ENCODE results near the gene SLC19A1.

Gene SLC19A1

GRCh38 chr21:45472445-45473365 lies 69.5 kb downstream of the SLC19A1 start:
- no peak overlapping the region for H3K4me3 ChIP-seq (ENCODE audit: control insufficient read depth, low read depth, low read length)
- TF ChIP-seq CTCF (IDR thresholded peaks at IDR 0.05; ENCODE audit: control insufficient read depth, insufficient read depth, low read depth, low read length, missing control alignments), result no peak
- DNase-seq (ENCODE audit: low read depth), result no peak

GRCh38 chr21:45471525-45472221 lies 70.6 kb downstream of the SLC19A1 start:
- DNase-seq (ENCODE audit: low read depth), result no peak
- peak overlapping the region; percentile 9 for H3K4me3 ChIP-seq (ENCODE audit: control insufficient read depth, low read depth, low read length)
- no peak for TF ChIP-seq CTCF (IDR thresholded peaks at IDR 0.05; ENCODE audit: control insufficient read depth, insufficient read depth, low read depth, low read length, missing control alignments)

DNA sequence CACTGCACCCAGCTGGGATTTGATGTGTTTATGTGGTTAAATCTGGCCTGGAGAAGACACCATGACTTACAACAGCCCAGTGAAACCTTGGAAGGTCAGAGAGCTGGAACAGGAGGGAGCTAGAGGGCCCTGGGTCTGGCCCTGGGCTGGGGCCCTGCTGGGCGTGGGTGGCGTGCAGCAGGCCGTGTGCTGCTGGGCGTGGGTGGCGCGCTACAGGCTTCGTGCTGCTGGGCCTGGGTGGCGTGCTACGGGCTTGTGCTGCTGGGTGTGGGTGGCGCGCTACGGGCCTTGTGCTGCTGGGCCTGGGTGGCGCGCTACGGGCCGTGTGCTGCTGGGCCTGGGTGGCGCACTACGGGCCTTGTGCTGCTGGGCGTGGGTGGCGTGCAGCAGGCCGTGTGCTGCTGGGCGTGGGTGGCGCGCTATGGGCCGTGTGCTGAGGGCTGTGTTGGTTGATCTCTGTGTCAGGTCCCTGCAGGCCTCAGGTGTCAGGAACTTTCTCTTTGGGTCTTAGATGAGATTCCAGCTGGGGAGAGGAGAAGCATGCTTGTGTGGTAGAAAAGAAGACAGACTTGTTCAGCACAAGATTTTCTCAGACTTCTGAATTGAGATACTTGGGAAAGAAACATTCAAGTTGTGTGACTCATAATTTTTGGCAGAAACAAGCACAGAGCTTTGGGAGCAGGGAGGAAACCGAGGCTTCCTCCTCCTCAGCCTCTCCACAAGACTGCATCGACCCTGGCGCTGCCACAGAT lies 71.3 kb downstream of the SLC19A1 start:
- peak overlapping the region; percentile 9 for H3K4me3 ChIP-seq (ENCODE audit: control insufficient read depth, low read depth, low read length)
- TF ChIP-seq CTCF (IDR thresholded peaks at IDR 0.05; ENCODE audit: control insufficient read depth, insufficient read depth, low read depth, low read length, missing control alignments), result no peak
- DNase-seq (ENCODE audit: low read depth), result peak; percentile 74

GRCh38 chr21:45470087-45470515 lies 72.1 kb downstream of the SLC19A1 start:
- no peak for TF ChIP-seq CTCF (IDR thresholded peaks at IDR 0.05; ENCODE audit: control insufficient read depth, insufficient read depth, low read depth, low read length, missing control alignments)
- H3K4me3 ChIP-seq (ENCODE audit: control insufficient read depth, low read depth, low read length), result no peak overlapping the region
- DNase-seq (ENCODE audit: low read depth), result peak; percentile 68

GRCh38 chr21:45469273-45470086 lies 72.8 kb downstream of the SLC19A1 start:
- TF ChIP-seq CTCF (IDR thresholded peaks at IDR 0.05; ENCODE audit: control insufficient read depth, insufficient read depth, low read depth, low read length, missing control alignments), result no peak
- DNase-seq (ENCODE audit: low read depth), result no peak
- H3K4me3 ChIP-seq (ENCODE audit: control insufficient read depth, low read depth, low read length), result no peak overlapping the region

- no peak overlapping the region for H3K4me3 ChIP-seq (ENCODE audit: control insufficient read depth, low read depth, low read length)
- TF ChIP-seq CTCF (IDR thresholded peaks at IDR 0.05; ENCODE audit: control insufficient read depth, insufficient read depth, low read depth, low read length, missing control alignments), result no peak
- no peak for DNase-seq (ENCODE audit: low read depth)
Observed at GRCh38 chr21:45468971-45469272, 73.3 kb downstream of the SLC19A1 start.

Data from AG09309 (cell line).